ENCODE measurements around the gene KCTD13.

KCTD13 gene

GRCh38 chr16:29913514-29913913, 12.5 kb downstream of the KCTD13 start:
- Histone ChIP-seq H2BK12ac (ENCODE audit: low read length in 2 of 2) (no peak overlapping the region), H2AFZ (ENCODE audit: low read depth, low read length) (no peak overlapping the region), H4K8ac (ENCODE audit: low read length) (no peak overlapping the region), H2BK5ac (ENCODE audit: low read depth, low read length, poor library complexity, severe bottlenecking) (no peak overlapping the region), H2BK15ac (ENCODE audit: low read depth, poor library complexity, severe bottlenecking) (no peak overlapping the region), H3K27me3 (ENCODE audit: control insufficient read depth in 1 of 2, insufficient read depth in 1 of 2, low read length in 2 of 2) (no peaks in the 10 kb centered on the region), H2BK120ac (ENCODE audit: low read depth, low read length) (no peak overlapping the region), H3K18ac (ENCODE audit: low read depth in 1 of 2, low read length in 2 of 2) (no peak overlapping the region), H3K27ac (ENCODE audit: low read length, poor library complexity, severe bottlenecking) (no peak overlapping the region), H3K4ac (ENCODE audit: low read depth in 1 of 2, low read length in 2 of 2) (no peak overlapping the region), H4K91ac (ENCODE audit: low read length) (no peak overlapping the region), H3K9me3 (ENCODE audit: control insufficient read depth, low read length) (no peaks in the 10 kb centered on the region), H3K79me1 (replicated peaks; ENCODE audit: low read length, poor library complexity, severe bottlenecking) (peaks cover 17% of the 10 kb centered on the region), H3K9ac (ENCODE audit: low read length) (no peak overlapping the region), H3K14ac (ENCODE audit: low read length in 2 of 2) (no peak overlapping the region), H3K36me3 (ENCODE audit: control insufficient read depth in 1 of 2, insufficient read depth in 2 of 2, low read depth in 1 of 2, low read length in 2 of 2) (peaks cover 46 to 48% of the 10 kb centered on the region in 2 experiments), H3K4me3 (ENCODE audit: insufficient read depth in 1 of 2, low read depth in 1 of 2, low read length in 2 of 2) (no peak overlapping the region), H3K4me1 (ENCODE audit: control insufficient read depth, insufficient read depth, low read depth, low read length) (peaks cover 4% of the 10 kb centered on the region), H2AK5ac (ENCODE audit: low read length, severe bottlenecking) (no peak overlapping the region), H3K4me2 (ENCODE audit: low read length, poor library complexity, severe bottlenecking) (no peak overlapping the region), H3K23ac (ENCODE audit: low read length in 2 of 2) (no peak overlapping the region)
- WGBS, result 97% methylated on average over 8 of the region's 8 CpGs
- no peak for DNase-seq

DNA sequence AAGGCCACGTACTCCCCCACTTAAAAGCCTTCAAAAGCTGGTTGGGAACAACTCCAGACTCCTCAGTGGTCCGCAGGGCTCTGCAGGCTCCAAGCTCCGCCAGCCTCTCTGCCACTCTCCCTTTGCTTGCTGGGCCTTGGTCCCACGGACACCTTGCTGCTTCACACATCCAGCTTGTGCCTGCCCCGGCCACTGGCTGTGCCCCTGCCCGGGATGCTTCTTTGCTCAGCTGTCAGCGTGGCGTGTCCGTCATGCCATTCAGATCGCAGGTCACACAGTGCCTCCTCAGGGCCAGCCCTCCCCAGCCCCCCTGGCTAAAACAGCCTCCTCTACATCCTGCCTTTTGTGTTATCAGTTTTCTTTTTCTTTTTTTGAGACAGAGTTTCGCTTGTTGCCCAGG, 13.9 kb downstream of the KCTD13 start:
- Histone ChIP-seq H2BK5ac (ENCODE audit: low read depth, low read length, poor library complexity, severe bottlenecking) (no peak overlapping the region), H2AFZ (ENCODE audit: low read depth, low read length) (no peak overlapping the region), H3K18ac (ENCODE audit: low read depth in 1 of 2, low read length in 2 of 2) (no peak overlapping the region), H3K79me1 (replicated peaks; ENCODE audit: low read length, poor library complexity, severe bottlenecking) (peaks cover 14% of the 10 kb centered on the region), H3K36me3 (ENCODE audit: control insufficient read depth in 1 of 2, insufficient read depth in 2 of 2, low read depth in 1 of 2, low read length in 2 of 2) (peaks cover 43 to 44% of the 10 kb centered on the region in 2 experiments), H2BK15ac (ENCODE audit: low read depth, poor library complexity, severe bottlenecking) (no peak overlapping the region), H3K4ac (ENCODE audit: low read depth in 1 of 2, low read length in 2 of 2) (no peak overlapping the region), H3K4me2 (ENCODE audit: low read length, poor library complexity, severe bottlenecking) (no peak overlapping the region), H4K91ac (ENCODE audit: low read length) (no peak overlapping the region), H2BK120ac (ENCODE audit: low read depth, low read length) (no peak overlapping the region), H2BK12ac (ENCODE audit: low read length in 2 of 2) (no peak overlapping the region), H3K23ac (ENCODE audit: low read length in 2 of 2) (no peak overlapping the region), H3K9me3 (ENCODE audit: control insufficient read depth, low read length) (no peaks in the 10 kb centered on the region), H3K14ac (ENCODE audit: low read length in 2 of 2) (no peak overlapping the region), H3K4me1 (ENCODE audit: control insufficient read depth, insufficient read depth, low read depth, low read length) (peaks cover 4% of the 10 kb centered on the region), H3K27ac (ENCODE audit: low read length, poor library complexity, severe bottlenecking) (no peak overlapping the region), H4K8ac (ENCODE audit: low read length) (no peak overlapping the region), H3K4me3 (ENCODE audit: insufficient read depth in 1 of 2, low read depth in 1 of 2, low read length in 2 of 2) (no peak overlapping the region), H3K9ac (ENCODE audit: low read length) (no peak overlapping the region), H3K27me3 (ENCODE audit: control insufficient read depth in 1 of 2, insufficient read depth in 1 of 2, low read length in 2 of 2) (no peaks in the 10 kb centered on the region), H2AK5ac (ENCODE audit: low read length, severe bottlenecking) (no peak overlapping the region)
- DNase-seq, result no peak
- 89% methylated on average over 11 of the region's 11 CpGs for WGBS

GRCh38 chr16:29911676-29912010, 14.4 kb downstream of the KCTD13 start:
- Histone ChIP-seq H2AFZ (ENCODE audit: low read depth, low read length) (no peak overlapping the region), H3K18ac (ENCODE audit: low read depth in 1 of 2, low read length in 2 of 2) (no peak overlapping the region), H3K79me1 (replicated peaks; ENCODE audit: low read length, poor library complexity, severe bottlenecking) (peaks cover 10% of the 10 kb centered on the region), H3K4me1 (ENCODE audit: control insufficient read depth, insufficient read depth, low read depth, low read length) (peaks cover 2% of the 10 kb centered on the region), H3K36me3 (ENCODE audit: control insufficient read depth in 1 of 2, insufficient read depth in 2 of 2, low read depth in 1 of 2, low read length in 2 of 2) (peaks cover 43 to 44% of the 10 kb centered on the region in 2 experiments), H3K23ac (ENCODE audit: low read length in 2 of 2) (no peak overlapping the region), H3K27me3 (ENCODE audit: control insufficient read depth in 1 of 2, insufficient read depth in 1 of 2, low read length in 2 of 2) (no peaks in the 10 kb centered on the region), H3K14ac (ENCODE audit: low read length in 2 of 2) (no peak overlapping the region), H3K4me3 (ENCODE audit: insufficient read depth in 1 of 2, low read depth in 1 of 2, low read length in 2 of 2) (no peak overlapping the region), H4K8ac (ENCODE audit: low read length) (no peak overlapping the region), H3K9ac (ENCODE audit: low read length) (no peak overlapping the region), H2BK120ac (ENCODE audit: low read depth, low read length) (no peak overlapping the region), H4K91ac (ENCODE audit: low read length) (no peak overlapping the region), H2BK5ac (ENCODE audit: low read depth, low read length, poor library complexity, severe bottlenecking) (no peak overlapping the region), H3K27ac (ENCODE audit: low read length, poor library complexity, severe bottlenecking) (no peak overlapping the region), H3K9me3 (ENCODE audit: control insufficient read depth, low read length) (no peaks in the 10 kb centered on the region), H2AK5ac (ENCODE audit: low read length, severe bottlenecking) (no peak overlapping the region), H2BK15ac (ENCODE audit: low read depth, poor library complexity, severe bottlenecking) (no peak overlapping the region), H3K4me2 (ENCODE audit: low read length, poor library complexity, severe bottlenecking) (no peak overlapping the region), H3K4ac (ENCODE audit: low read depth in 1 of 2, low read length in 2 of 2) (no peak overlapping the region), H2BK12ac (ENCODE audit: low read length in 2 of 2) (no peak overlapping the region)
- WGBS, result 91% methylated on average over 15 of the region's 15 CpGs
- no peak for DNase-seq

- H3K9ac ChIP-seq (ENCODE audit: low read length), result no peak overlapping the region
- no peaks in the 10 kb centered on the region for H3K9me3 ChIP-seq (ENCODE audit: control insufficient read depth, low read length)
- H3K14ac ChIP-seq (ENCODE audit: low read length in 2 of 2), result no peak overlapping the region
- no peak overlapping the region for H2AK5ac ChIP-seq (ENCODE audit: low read length, severe bottlenecking)
- H3K23ac ChIP-seq (ENCODE audit: low read length in 2 of 2), result no peak overlapping the region
- peaks cover 44 to 47% of the 10 kb centered on the region in 2 experiments for H3K36me3 ChIP-seq (ENCODE audit: control insufficient read depth in 1 of 2, insufficient read depth in 2 of 2, low read depth in 1 of 2, low read length in 2 of 2)
- no peak overlapping the region for H3K4ac ChIP-seq (ENCODE audit: low read depth in 1 of 2, low read length in 2 of 2)
- no peak overlapping the region for H2AFZ ChIP-seq (ENCODE audit: low read depth, low read length)
- H2BK12ac ChIP-seq (ENCODE audit: low read length in 2 of 2), result no peak overlapping the region
- H2BK120ac ChIP-seq (ENCODE audit: low read depth, low read length), result no peak overlapping the region
- WGBS, result 91% methylated on average over 20 of the region's 20 CpGs
- peaks cover 12% of the 10 kb centered on the region for H3K79me1 ChIP-seq (replicated peaks; ENCODE audit: low read length, poor library complexity, severe bottlenecking)
- H3K4me2 ChIP-seq (ENCODE audit: low read length, poor library complexity, severe bottlenecking), result no peak overlapping the region
- no peak overlapping the region for H3K27ac ChIP-seq (ENCODE audit: low read length, poor library complexity, severe bottlenecking)
- H3K27me3 ChIP-seq (ENCODE audit: control insufficient read depth in 1 of 2, insufficient read depth in 1 of 2, low read length in 2 of 2), result no peaks in the 10 kb centered on the region
- H4K91ac ChIP-seq (ENCODE audit: low read length), result no peak overlapping the region
- no peak overlapping the region for H3K18ac ChIP-seq (ENCODE audit: low read depth in 1 of 2, low read length in 2 of 2)
- H2BK15ac ChIP-seq (ENCODE audit: low read depth, poor library complexity, severe bottlenecking), result no peak overlapping the region
- peaks cover 2% of the 10 kb centered on the region for H3K4me1 ChIP-seq (ENCODE audit: control insufficient read depth, insufficient read depth, low read depth, low read length)
- no peak for DNase-seq
- H4K8ac ChIP-seq (ENCODE audit: low read length), result no peak overlapping the region
- H3K4me3 ChIP-seq (ENCODE audit: insufficient read depth in 1 of 2, low read depth in 1 of 2, low read length in 2 of 2), result no peak overlapping the region
- H2BK5ac ChIP-seq (ENCODE audit: low read depth, low read length, poor library complexity, severe bottlenecking), result no peak overlapping the region
Observed at GRCh38 chr16:29910819-29911675, 15.0 kb downstream of the KCTD13 start.
